Epithelial cell of esophagus (primary cell): ENCODE measurements around the gene TEX101.
A peak's percentile ranks its signal among the peaks of the same experiment; 100 is the strongest.
"Not testable (repeated sequence)": the region's sequence is repeated elsewhere in the genome, so short reads cannot be mapped to it uniquely, and the experiment has no call there.

Source experiments
- DNase-seq: peaks from one replicate; pipeline ENCODE4 v3.0.0; 2010; ENCODE audit warnings: low read depth
- H3K4me3 ChIP-seq: 2 replicates; pipeline ENCODE4 v1.5.1; 2011; ENCODE audit warnings: mild to moderate bottlenecking, low read length, control low read depth
- CTCF ChIP-seq: IDR thresholded peaks from 2 replicates; pipeline ENCODE4 v1.5.1; 2011; ENCODE audit warnings: low read depth, mild to moderate bottlenecking, low read length, control low read depth, inconsistent platforms; ENCODE audit not compliant: insufficient read depth; ENCODE audit errors: missing control alignments

TEX101 gene

GRCh38 chr19:43437712-43438111, 23.0 kb downstream of the TEX101 start:
- H3K4me3 ChIP-seq = no peak overlapping the region
- DNase-seq = no peak
- TF ChIP-seq CTCF = no peak

GRCh38 chr19:43438291-43439031, 23.8 kb downstream of the TEX101 start:
- H3K4me3 ChIP-seq = no peak overlapping the region
- peak; percentile 77 for DNase-seq

GRCh38 chr19:43439032-43439708, 24.5 kb downstream of the TEX101 start:
- no peak for TF ChIP-seq CTCF
- peak; percentile 91 for DNase-seq
- H3K4me3 ChIP-seq = no peak overlapping the region

More at GRCh38 chr19:43438291-43439031, 23.8 kb downstream of the TEX101 start:
- no peak for TF ChIP-seq CTCF

- H3K4me3 ChIP-seq = no peak overlapping the region
- TF ChIP-seq CTCF = no peak
- DNase-seq = no peak
Observed at GRCh38 chr19:43439709-43440063, 25.0 kb downstream of the TEX101 start.

- TF ChIP-seq CTCF = no peak
- no peak overlapping the region for H3K4me3 ChIP-seq
- peak; percentile 55 for DNase-seq
Observed at GRCh38 chr19:43441716-43442115, 27.0 kb downstream of the TEX101 start.

GRCh38 chr19:43444091-43444490, 29.4 kb downstream of the TEX101 start:
- DNase-seq, H3K4me3 ChIP-seq: not testable (repeated sequence)

- no peak for TF ChIP-seq CTCF
- no peak for DNase-seq
- H3K4me3 ChIP-seq = no peak overlapping the region
Observed at GRCh38 chr19:43444531-43445287, 30.0 kb downstream of the TEX101 start.
